HG02623 (cell line): ENCODE data around the gene OIP5.
"Not testable (repeated sequence)": the region's sequence is repeated elsewhere in the genome, so short reads cannot be mapped to it uniquely, and the experiment has no call there.

Source experiments
- ATAC-seq: cut with Tn5 transposase; IDR thresholded peaks from one replicate; pipeline ENCODE4 v1.9.1; 2021; ENCODE audit warnings: moderate library complexity; ENCODE audit not compliant: unreplicated experiment

OIP5 gene

GRCh38 chr15:41304149-41304770, 28.1 kb downstream of the OIP5 start:
- ATAC-seq: no peak

GRCh38 chr15:41301587-41301986, 30.8 kb downstream of the OIP5 start:
- no peak for ATAC-seq

GRCh38 chr15:41301139-41301538, 31.3 kb downstream of the OIP5 start:
- not testable (repeated sequence) for ATAC-seq

- no peak for ATAC-seq
Observed at GRCh38 chr15:41292521-41292920, 39.9 kb downstream of the OIP5 start.

- peak; percentile 77 for ATAC-seq
Observed at GRCh38 chr15:41291065-41291631, 41.2 kb downstream of the OIP5 start.

GRCh38 chr15:41289953-41290352, 42.4 kb downstream of the OIP5 start:
- ATAC-seq: no peak

- ATAC-seq: no peak
Observed at GRCh38 chr15:41288464-41288863, 43.9 kb downstream of the OIP5 start.

- no peak for ATAC-seq
Observed at GRCh38 chr15:41286665-41287333, 45.6 kb downstream of the OIP5 start.

- ATAC-seq: no peak
Observed at GRCh38 chr15:41285285-41285684, 47.1 kb downstream of the OIP5 start.

GRCh38 chr15:41284427-41285177, 47.8 kb downstream of the OIP5 start:
- no peak for ATAC-seq

GRCh38 chr15:41283653-41284426, 48.6 kb downstream of the OIP5 start:
- peak; percentile 92 for ATAC-seq

GRCh38 chr15:41282980-41283652, 49.3 kb downstream of the OIP5 start:
- ATAC-seq: not testable (repeated sequence)

- ATAC-seq: not testable (repeated sequence)
Observed at GRCh38 chr15:41282436-41282835, 50.0 kb downstream of the OIP5 start.

GRCh38 chr15:41281236-41281635, 51.2 kb downstream of the OIP5 start:
- no peak for ATAC-seq

GRCh38 chr15:41279535-41280283, 52.7 kb downstream of the OIP5 start:
- no peak for ATAC-seq

- no peak for ATAC-seq
Observed at GRCh38 chr15:41278319-41278718, 54.1 kb downstream of the OIP5 start.

GRCh38 chr15:41276831-41277230, 55.6 kb downstream of the OIP5 start:
- ATAC-seq: no peak

GRCh38 chr15:41269887-41270286, 62.5 kb downstream of the OIP5 start:
- ATAC-seq: no peak

- ATAC-seq: no peak
Observed at GRCh38 chr15:41263891-41264351, 68.5 kb downstream of the OIP5 start.

GRCh38 chr15:41262571-41262970, 69.8 kb downstream of the OIP5 start:
- no peak for ATAC-seq
